Fibroblast of peridontal ligament (primary cell): ENCODE results near the gene EHMT1.

ENCODE experiments used
- DNase-seq: peaks from one replicate; pipeline ENCODE4 v3.0.0-alpha.2; 2010; ENCODE audit errors: extremely low read depth

EHMT1 gene

GRCh38 chr9:137784641-137785513 lies 166.1 kb downstream of the EHMT1 start:
- no peak for DNase-seq

GRCh38 chr9:137785704-137786161 lies 166.9 kb downstream of the EHMT1 start:
- DNase-seq: peak; percentile 9

GRCh38 chr9:137786511-137786920 lies 167.7 kb downstream of the EHMT1 start:
- peak; percentile 41 for DNase-seq

- no peak for DNase-seq
These were observed 168.6 kb downstream of the EHMT1 start for GRCh38 chr9:137787381-137787780.

GRCh38 chr9:137787786-137788505 lies 169.1 kb downstream of the EHMT1 start:
- no peak for DNase-seq

GRCh38 chr9:137788561-137789294 lies 169.9 kb downstream of the EHMT1 start:
- no peak for DNase-seq

- no peak for DNase-seq
These were observed 170.6 kb downstream of the EHMT1 start for GRCh38 chr9:137789295-137789895.

GRCh38 chr9:137791947-137792346 lies 173.1 kb downstream of the EHMT1 start:
- DNase-seq: peak; percentile 56

GRCh38 chr9:137793196-137793841 lies 174.5 kb downstream of the EHMT1 start:
- DNase-seq: no peak

GRCh38 chr9:137795156-137795666 lies 176.4 kb downstream of the EHMT1 start:
- no peak for DNase-seq

- DNase-seq: no peak
These were observed 178.7 kb downstream of the EHMT1 start for GRCh38 chr9:137797206-137798120.

GRCh38 chr9:137798142-137798541 lies 179.3 kb downstream of the EHMT1 start:
- no peak for DNase-seq

- no peak for DNase-seq
These were observed 180.3 kb downstream of the EHMT1 start for GRCh38 chr9:137798901-137799629.

GRCh38 chr9:137799630-137799983 lies 180.8 kb downstream of the EHMT1 start:
- no peak for DNase-seq

GRCh38 chr9:137800196-137801022 lies 181.6 kb downstream of the EHMT1 start:
- DNase-seq: no peak

GRCh38 chr9:137801023-137801319 lies 182.2 kb downstream of the EHMT1 start:
- DNase-seq: no peak

GRCh38 chr9:137802021-137802420 lies 183.2 kb downstream of the EHMT1 start:
- DNase-seq: no peak

- DNase-seq: no peak
These were observed 183.9 kb downstream of the EHMT1 start for GRCh38 chr9:137802521-137803243.
